Measurements from ENCODE around the gene GSTP1. TPM values are rescaled to one million over a fixed set of nuclear protein-coding genes. Genes with fewer than 3 reads are reported as not detected.

Gene GSTP1
- total RNA-seq, 1 experiment from 2014 or later = 893 TPM

- TF ChIP-seq SIN3A (IDR thresholded peaks at IDR 0.05; ENCODE audit: low read depth) = no peak
- Histone ChIP-seq H3K4me1 (ENCODE audit: control insufficient read depth in 1 of 2, insufficient read depth in 2 of 2, low read length in 2 of 2) (peaks cover 0 to 3% of the 10 kb centered on the region in 2 experiments; a peak in 1 of 4 replicates), H3K4me3 (replicated peaks in 1 of 2; ENCODE audit: low read depth in 1 of 2, low read length in 2 of 2) (no peak overlapping the region), H4K20me1 (ENCODE audit: insufficient read depth) (no peaks in the 10 kb centered on the region), H3K36me3 (ENCODE audit: control insufficient read depth in 1 of 2, insufficient read depth in 2 of 2, low read length in 2 of 2) (no peaks in the 10 kb centered on the region), H3K27ac (ENCODE audit: low read depth, low read length) (no peak overlapping the region), H3K9me2 (ENCODE audit: insufficient read depth) (no peaks in the 10 kb centered on the region), H3K9ac (ENCODE audit: low read length) (no peak overlapping the region), H3K9me3 (ENCODE audit: control insufficient read depth in 1 of 2, insufficient read depth in 1 of 2, low read depth in 1 of 2, low read length in 2 of 2) (no peaks in the 10 kb centered on the region), H3K79me2 (ENCODE audit: insufficient read depth, low read length) (no peaks in the 10 kb centered on the region), H3K4me2 (ENCODE audit: low read length) (no peak overlapping the region), H3K27me3 (ENCODE audit: insufficient read depth, low read length) (no peaks in the 10 kb centered on the region), H2AFZ (ENCODE audit: low read depth, low read length, poor library complexity, severe bottlenecking) (no peak overlapping the region)
- no TSS peak for BruUV-seq (replicated peaks)
- ChIA-PET POLR2A (interaction anchor here (1.1 to 2.4 kb wide), 2 partner anchors 11 to 12 kb away, joined by 3 to 8 read pairs; partner anchors contain the start of gene GSTP1), RAD21 (ENCODE audit: low non-redundant PET in 1 of 2, low total read pairs in 2 of 2, uncharacterized antibody in 2 of 2, unreplicated experiment in 2 of 2) (no interaction called here), CTCF (interaction anchor here (1.0 to 1.6 kb wide), 4 partner anchors 8 to 87 kb away, joined by 3 to 16 read pairs (median 12); partner anchors contain the start of gene NUDT8)
- DNase-seq (ENCODE audit: low read depth, low spot score) = no peak
- intact Hi-C loops (cut with micrococcal nuclease) = no loop called here
- peak; percentile 49 for ATAC-seq
Observed at GRCh38 chr11:67571443-67571842, 12.2 kb upstream of the GSTP1 start.

- H3K9ac ChIP-seq (ENCODE audit: low read length) = no peak overlapping the region
- H3K9me2 ChIP-seq (ENCODE audit: insufficient read depth) = no peaks in the 10 kb centered on the region
- H4K20me1 ChIP-seq (ENCODE audit: insufficient read depth) = no peaks in the 10 kb centered on the region
- no TSS peak for BruUV-seq (replicated peaks)
- H3K27me3 ChIP-seq (ENCODE audit: insufficient read depth, low read length) = no peaks in the 10 kb centered on the region
- H3K36me3 ChIP-seq (ENCODE audit: control insufficient read depth in 1 of 2, insufficient read depth in 2 of 2, low read length in 2 of 2) = no peaks in the 10 kb centered on the region
- H3K4me1 ChIP-seq (ENCODE audit: control insufficient read depth in 1 of 2, insufficient read depth in 2 of 2, low read length in 2 of 2) = peaks cover 0 to 3% of the 10 kb centered on the region in 2 experiments; a peak in 1 of 4 replicates
- CTCF ChIA-PET = interaction anchor here (0.8 to 2.1 kb wide), 8 partner anchors 9 to 88 kb away, joined by 3 to 24 read pairs (median 8); partner anchors contain the start of genes GSTP1 and NUDT8
- no peaks in the 10 kb centered on the region for H3K79me2 ChIP-seq (ENCODE audit: insufficient read depth, low read length)
- no peak for TF ChIP-seq CEBPB (IDR thresholded peaks at IDR 0.05; ENCODE audit: low read depth)
- TF ChIP-seq EZH2 (IDR thresholded peaks at IDR 0.05) = no peak
- TF ChIP-seq ZBTB33 (IDR thresholded peaks at IDR 0.05; ENCODE audit: extremely low read depth, insufficient replicate concordance, low read length) = no peak
- no peak for TF ChIP-seq MAX (IDR thresholded peaks at IDR 0.05)
- no peak for TF ChIP-seq CTCF (IDR thresholded peaks at IDR 0.05 in 2 of 3, conservative IDR thresholded peaks at IDR 0.05 in 1 of 3; ENCODE audit: borderline replicate concordance in 1 of 3, insufficient read depth in 1 of 3, low read depth in 2 of 3, low read length in 2 of 3)
- no peak for TF ChIP-seq CBX3 (IDR thresholded peaks at IDR 0.05; ENCODE audit: low read depth)
- TF ChIP-seq REST (IDR thresholded peaks at IDR 0.05; ENCODE audit: low read depth) = no peak
- TF ChIP-seq RAD21 (IDR thresholded peaks at IDR 0.05; ENCODE audit: low read depth) = no peak
- RAD21 ChIA-PET (ENCODE audit: low non-redundant PET in 1 of 2, low total read pairs in 2 of 2, uncharacterized antibody in 2 of 2, unreplicated experiment in 2 of 2) = interaction anchor here in 1 of 2 experiments (0.6 to 1.0 kb wide), 2 partner anchors 8 to 42 kb away, joined by 3 to 4 read pairs; no protein-coding TSS in a partner anchor
- no peak overlapping the region for H3K4me3 ChIP-seq (replicated peaks in 1 of 2; ENCODE audit: low read depth in 1 of 2, low read length in 2 of 2)
- DNase-seq (ENCODE audit: low read depth, low spot score) = no peak
- intact Hi-C loops (cut with micrococcal nuclease) = no loop called here
- ATAC-seq = no peak
- no peak overlapping the region for H3K27ac ChIP-seq (ENCODE audit: low read depth, low read length)
- POLR2A ChIA-PET = interaction anchor here (1.0 to 2.4 kb wide), 3 partner anchors 10 to 57 kb away, joined by 3 to 8 read pairs (median 6); partner anchors contain the start of genes GSTP1 and NUDT8
- H2AFZ ChIP-seq (ENCODE audit: low read depth, low read length, poor library complexity, severe bottlenecking) = peak overlapping the region; percentile 73
- no peaks in the 10 kb centered on the region for H3K9me3 ChIP-seq (ENCODE audit: control insufficient read depth in 1 of 2, insufficient read depth in 1 of 2, low read depth in 1 of 2, low read length in 2 of 2)
- H3K4me2 ChIP-seq (ENCODE audit: low read length) = no peak overlapping the region
Observed at GRCh38 chr11:67572305-67572704, 11.3 kb upstream of the GSTP1 start.

Data from HCT116 (cell line).